Stimulated activated CD4-positive, alpha-beta T cell treated with anti-CD3 and anti-CD28 coated beads, Interleukin-4, amount 100 ng/mL, for 4 hours (primary cell): Measurements from ENCODE around the gene FOXL2.

Source experiments
- DNase-seq, 2 experiments: peaks; one replicate each; pipeline ENCODE4 v3.0.0-alpha.2; 2020

The FOXL2 gene

GRCh38 chr3:138946663-138947494, at the start of gene FOXL2, which contains the start of gene FOXL2NB:
Gene FOXL2 (minus strand): TSS chr3:138947137. CDS start chr3:138946722, 415 bp downstream.
Gene FOXL2NB (plus strand): TSS chr3:138947217. CDS start chr3:138947365, 148 bp downstream.
- DNase-seq, result peak; percentile 15 to 36

GRCh38 chr3:138995706-138996105, 48.8 kb upstream of the FOXL2 start:
- DNase-seq, result no peak

- DNase-seq, result no peak
These were observed 40.2 kb upstream of the FOXL2 start for GRCh38 chr3:138987181-138987580.

- no peak for DNase-seq
These were observed 39.0 kb upstream of the FOXL2 start for GRCh38 chr3:138985932-138986331.

- no peak for DNase-seq
These were observed 37.9 kb upstream of the FOXL2 start for GRCh38 chr3:138984816-138985215.

- no peak for DNase-seq
These were observed 29.1 kb upstream of the FOXL2 start for GRCh38 chr3:138976047-138976446.

- no peak for DNase-seq
These were observed 28.4 kb upstream of the FOXL2 start for GRCh38 chr3:138975351-138975750.

GRCh38 chr3:138974462-138974861, 27.5 kb upstream of the FOXL2 start:
- DNase-seq, result no peak

- no peak for DNase-seq
These were observed 26.0 kb upstream of the FOXL2 start for GRCh38 chr3:138972941-138973340.

- DNase-seq, result no peak
These were observed 24.9 kb upstream of the FOXL2 start for GRCh38 chr3:138971766-138972320.

- no peak for DNase-seq
These were observed 18.0 kb upstream of the FOXL2 start for GRCh38 chr3:138964923-138965322.

GRCh38 chr3:138964264-138964663, 17.3 kb upstream of the FOXL2 start:
- DNase-seq, result no peak

- DNase-seq, result no peak
These were observed 16.1 kb upstream of the FOXL2 start for GRCh38 chr3:138962854-138963560.

- DNase-seq, result no peak
These were observed 13.5 kb upstream of the FOXL2 start for GRCh38 chr3:138960417-138960852.

- DNase-seq, result no peak
These were observed 3.8 kb upstream of the FOXL2 start for GRCh38 chr3:138950701-138951100.

- no peak for DNase-seq
These were observed 3.2 kb upstream of the FOXL2 start for GRCh38 chr3:138950006-138950644.

GRCh38 chr3:138949445-138950005, 2.6 kb upstream of the FOXL2 start:
- DNase-seq, result no peak

GRCh38 chr3:138949002-138949418, 2.1 kb upstream of the FOXL2 start:
- DNase-seq, result no peak

GRCh38 chr3:138948371-138949001, 1.5 kb upstream of the FOXL2 start:
- DNase-seq, result no peak

GRCh38 chr3:138947495-138948121, 671 bp upstream of the FOXL2 start:
- DNase-seq, result no peak

- DNase-seq, result no peak
These were observed 951 bp downstream of the FOXL2 start for GRCh38 chr3:138945709-138946662.
